Choroid plexus epithelial cell (primary cell): ENCODE measurements around the gene TGFBR3L.

Source experiments
- DNase-seq: peaks from one replicate; pipeline ENCODE4 v3.0.0-alpha.2; 2010; ENCODE audit warnings: low read depth
- H3K4me3 ChIP-seq: 2 replicates; pipeline ENCODE4 v1.5.1; 2011; ENCODE audit warnings: low read depth, mild to moderate bottlenecking, control low read depth, low read length, moderate library complexity
- TF ChIP-seq, protein P1 (sequence below): conservative IDR thresholded peaks from 2 replicates; pipeline ENCODE4 v1.5.1; 2011; ENCODE audit warnings: low read depth, mild to moderate bottlenecking, control low read depth, inconsistent platforms, low read length, moderate library complexity

The TGFBR3L gene

DNA sequence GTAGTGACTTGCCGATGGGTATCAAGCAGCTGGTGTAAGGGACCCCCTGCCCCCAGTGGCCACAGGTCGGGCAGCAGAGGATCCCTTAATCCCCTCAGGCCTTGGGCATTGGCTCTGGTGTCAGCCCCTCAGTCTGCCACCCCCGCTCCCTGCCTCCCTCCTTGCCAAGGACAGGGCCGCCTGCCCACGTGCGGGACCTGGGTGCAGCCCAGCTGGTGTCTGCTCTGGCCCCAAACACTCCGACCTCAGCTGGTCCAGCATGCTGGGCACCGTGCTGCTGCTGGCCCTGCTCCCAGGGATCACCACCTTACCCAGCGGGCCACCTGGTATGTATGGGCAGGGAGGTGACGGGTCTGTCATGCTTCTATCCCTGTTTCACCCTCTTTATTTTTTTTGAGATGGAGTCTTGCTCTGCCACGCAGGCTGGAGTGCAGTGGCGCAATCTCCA is at the start of gene TGFBR3L:
Gene TGFBR3L, plus strand, starts transcription at position 233 of the 448 bp plus-strand sequence.
- DNase-seq = no peak
- no peak within 1 kb of the TSS for H3K4me3 ChIP-seq
- TF ChIP-seq, protein P1, sequence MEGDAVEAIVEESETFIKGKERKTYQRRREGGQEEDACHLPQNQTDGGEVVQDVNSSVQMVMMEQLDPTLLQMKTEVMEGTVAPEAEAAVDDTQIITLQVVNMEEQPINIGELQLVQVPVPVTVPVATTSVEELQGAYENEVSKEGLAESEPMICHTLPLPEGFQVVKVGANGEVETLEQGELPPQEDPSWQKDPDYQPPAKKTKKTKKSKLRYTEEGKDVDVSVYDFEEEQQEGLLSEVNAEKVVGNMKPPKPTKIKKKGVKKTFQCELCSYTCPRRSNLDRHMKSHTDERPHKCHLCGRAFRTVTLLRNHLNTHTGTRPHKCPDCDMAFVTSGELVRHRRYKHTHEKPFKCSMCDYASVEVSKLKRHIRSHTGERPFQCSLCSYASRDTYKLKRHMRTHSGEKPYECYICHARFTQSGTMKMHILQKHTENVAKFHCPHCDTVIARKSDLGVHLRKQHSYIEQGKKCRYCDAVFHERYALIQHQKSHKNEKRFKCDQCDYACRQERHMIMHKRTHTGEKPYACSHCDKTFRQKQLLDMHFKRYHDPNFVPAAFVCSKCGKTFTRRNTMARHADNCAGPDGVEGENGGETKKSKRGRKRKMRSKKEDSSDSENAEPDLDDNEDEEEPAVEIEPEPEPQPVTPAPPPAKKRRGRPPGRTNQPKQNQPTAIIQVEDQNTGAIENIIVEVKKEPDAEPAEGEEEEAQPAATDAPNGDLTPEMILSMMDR = no peak

DNA sequence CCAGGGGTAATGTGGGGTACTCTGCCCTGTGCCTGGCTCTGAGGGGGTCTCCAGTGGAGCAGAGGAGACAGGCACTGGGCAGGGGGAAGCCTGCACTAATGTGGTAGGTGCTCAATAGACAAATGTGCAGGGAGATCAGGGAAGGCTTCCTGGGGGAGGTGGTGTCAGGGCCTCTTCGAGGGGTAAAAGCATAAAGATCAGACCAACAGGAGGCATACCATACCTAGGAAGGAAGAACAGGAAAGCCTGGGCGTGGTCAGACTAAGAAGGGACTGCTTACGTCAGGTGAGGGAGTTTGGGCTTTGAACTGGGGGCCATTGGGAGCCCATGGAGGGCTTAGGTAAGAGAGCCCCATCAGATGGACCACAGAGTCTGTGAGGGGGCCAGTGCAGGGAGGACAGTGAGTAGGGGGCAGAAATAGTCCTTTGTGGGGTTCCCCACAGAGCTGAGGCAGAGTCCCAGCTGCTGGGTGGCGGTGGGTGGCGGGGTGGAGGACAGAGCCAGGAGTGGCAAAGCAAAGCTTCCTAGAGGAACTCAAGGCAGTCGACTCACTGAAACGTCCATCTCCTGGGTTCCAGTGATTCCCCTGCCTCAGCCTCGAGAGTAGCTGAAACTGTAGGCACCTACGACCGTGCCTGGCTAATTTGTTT is 49.2 kb upstream of the TGFBR3L start:
- TF ChIP-seq, protein P1 = no peak
- H3K4me3 ChIP-seq = no peak overlapping the region
- no peak for DNase-seq

DNA sequence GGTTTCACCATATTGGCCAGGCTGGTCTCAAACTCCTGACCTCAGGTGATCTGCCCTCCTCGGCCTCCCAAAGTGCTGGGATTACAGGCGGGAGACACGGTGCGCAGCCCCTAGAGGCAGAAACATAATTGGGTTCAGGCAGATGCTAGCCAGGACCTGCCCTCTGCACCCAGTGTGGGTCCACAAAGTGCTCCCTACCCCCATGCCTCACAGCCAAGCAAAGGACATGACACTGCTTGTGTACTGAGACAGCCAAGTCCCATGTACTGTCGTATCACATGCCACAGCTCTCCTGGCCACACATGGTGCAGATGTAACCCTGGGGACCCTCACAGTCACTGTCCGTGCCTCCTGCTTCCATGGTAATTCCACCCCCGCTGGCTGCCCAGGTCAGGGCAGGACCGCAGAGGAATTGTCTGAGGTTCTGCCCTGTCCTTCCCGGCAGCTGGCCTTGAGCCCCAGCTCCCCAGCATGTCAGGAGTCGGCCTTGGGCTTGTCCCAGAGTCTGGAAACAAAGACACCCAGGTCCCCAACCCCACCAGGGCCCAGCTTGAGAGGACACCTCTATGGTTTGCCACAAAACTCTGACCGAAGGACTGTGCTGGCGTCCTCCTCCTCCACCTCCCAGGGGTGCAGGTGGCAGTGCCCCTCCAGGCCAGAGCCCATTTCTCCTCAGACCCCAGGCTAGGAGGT is 48.1 kb upstream of the TGFBR3L start:
- H3K4me3 ChIP-seq = no peak overlapping the region
- TF ChIP-seq, protein P1 = no peak
- DNase-seq = no peak

DNA sequence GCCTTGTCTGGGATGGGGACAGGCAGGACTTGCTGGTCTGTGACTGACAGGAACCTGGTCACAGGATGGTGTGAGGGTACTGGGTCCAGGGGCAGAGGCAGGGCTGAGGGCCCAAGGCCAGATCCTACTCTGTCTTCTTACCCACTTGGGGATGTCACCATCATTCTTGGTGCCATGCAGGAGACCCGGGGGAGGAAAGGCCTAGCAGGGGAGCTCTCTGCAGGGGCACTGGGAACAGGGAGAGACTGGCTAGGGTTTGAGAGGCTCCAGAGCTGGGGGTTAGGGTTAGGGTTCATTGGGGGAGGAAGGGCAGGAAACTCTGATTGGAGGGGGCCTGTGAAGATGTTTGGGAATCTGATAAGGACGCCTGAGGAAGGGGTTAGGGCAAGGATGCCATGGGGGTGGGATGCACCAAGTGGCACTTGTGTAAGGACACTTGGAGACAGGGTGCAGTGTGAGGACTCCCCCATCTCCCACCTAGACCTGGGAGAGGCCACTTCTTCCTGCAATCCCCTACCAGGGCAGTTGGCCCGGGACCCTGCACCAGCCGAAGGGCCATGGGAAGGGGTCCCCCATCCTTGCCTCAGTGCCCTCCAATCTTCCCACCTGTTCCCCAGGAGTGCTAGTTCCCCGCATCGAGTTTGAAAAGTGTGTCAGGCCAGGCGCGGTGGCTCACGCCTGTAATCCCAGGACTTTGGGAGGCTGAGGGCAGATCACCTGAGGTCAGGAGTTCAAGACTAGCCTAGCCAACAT is 47.4 kb upstream of the TGFBR3L start:
- no peak for DNase-seq
- H3K4me3 ChIP-seq = no peak overlapping the region
- TF ChIP-seq, protein P1 = no peak

DNA sequence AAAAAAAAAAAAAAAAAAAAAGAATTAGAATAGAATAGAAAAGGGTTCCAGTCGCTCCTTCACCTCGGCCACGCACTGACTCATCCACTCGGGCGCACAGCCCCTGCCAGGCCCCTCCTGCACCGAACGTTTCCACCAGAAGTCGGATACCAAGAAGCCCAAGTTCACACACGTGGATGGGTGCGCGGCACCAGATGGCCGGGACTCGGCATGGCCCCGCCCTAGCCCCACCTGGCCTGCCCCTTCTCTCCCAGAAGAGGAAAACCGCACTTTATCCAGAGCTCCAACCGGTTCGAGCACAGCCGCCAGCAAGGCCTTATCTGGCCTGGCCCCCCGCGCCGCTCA is 46.3 kb upstream of the TGFBR3L start:
- no peak for DNase-seq
- TF ChIP-seq, protein P1 = no peak
- H3K4me3 ChIP-seq = no peak overlapping the region

DNA sequence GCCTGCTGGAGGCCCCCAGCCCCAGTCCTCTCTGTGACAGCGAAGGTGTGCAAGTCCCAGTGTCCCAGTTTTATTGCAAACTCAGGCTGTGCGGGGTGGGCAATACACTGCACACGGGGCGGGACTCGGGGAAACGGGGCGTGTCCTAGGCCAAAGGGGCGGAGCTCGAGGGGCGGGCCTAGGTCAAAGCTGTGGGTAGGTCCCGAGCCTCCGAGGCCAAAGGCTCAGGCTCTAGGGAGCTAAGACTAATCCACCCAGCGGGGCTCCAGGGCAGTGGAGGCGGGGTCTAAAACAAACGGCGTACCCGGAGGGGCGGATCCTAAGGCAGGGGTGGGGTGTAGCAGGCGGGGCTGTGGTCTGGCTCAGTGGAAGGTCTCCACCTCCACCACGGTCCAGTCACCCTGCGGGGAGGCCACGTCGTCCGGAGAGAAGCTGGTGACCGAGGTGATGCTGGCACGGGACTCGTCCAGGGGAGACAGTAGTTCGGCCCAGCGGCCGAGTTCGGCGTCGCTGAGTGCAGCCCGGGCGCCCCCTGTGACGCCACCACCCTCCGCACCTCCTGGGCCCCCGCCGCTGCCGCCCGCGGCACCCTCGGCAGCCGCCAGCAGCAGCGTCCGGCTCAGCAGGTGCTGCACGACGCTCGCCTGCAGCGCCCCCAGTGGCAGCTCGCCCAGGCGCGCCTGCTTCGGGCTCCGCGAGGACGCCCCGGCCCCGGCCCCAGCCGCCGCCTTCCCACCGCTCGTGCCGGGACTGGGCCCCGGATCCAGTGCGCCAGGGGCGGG is 45.8 kb upstream of the TGFBR3L start:
- DNase-seq = peak; percentile 62
- peak overlapping the region; percentile 32 for H3K4me3 ChIP-seq
- TF ChIP-seq, protein P1 = peak; percentile 49
